IMR-90 (cell line): ENCODE measurements around the gene CDKAL1. TPM values are rescaled to one million over a fixed set of nuclear protein-coding genes. Genes with fewer than 3 reads are reported as not detected.

ENCODE experiments used
- ATAC-seq: fragments of 200-7000 bp; cut with Tn5 transposase; 2 replicates; pipeline ENCODE4 v1.9.1; 2020; ENCODE audit warnings: low read depth, mild to moderate bottlenecking, moderate library complexity
- BruUV-seq: library from RNA; stranded (reverse); fragments of 400-500 nt; replicated peaks from 2 replicates; lab custom pipeline; 2021; lab: Mats Ljungman, UMichigan
- CTCF ChIA-PET: fragments of 300-600 bp; formaldehyde crosslinking; extraction: SDS; loops from one replicate; lab custom pipeline; 2021; ENCODE audit warnings: antibody characterized with exemption; lab: Yijun Ruan, JAX
- POLR2A ChIA-PET: fragments of 300-600 bp; sonication (Branson Sonifier 250); formaldehyde crosslinking; loops from one replicate; lab custom pipeline; 2022; ENCODE audit warnings: antibody characterized with exemption; ENCODE audit not compliant: unreplicated experiment; lab: Charles Lee
- DNase-seq: peaks from one replicate; pipeline ENCODE4 v3.0.0; 2013
- H2AFZ ChIP-seq: replicated peaks from 2 replicates; pipeline ENCODE3; 2013; ENCODE audit warnings: low read length, mild to moderate bottlenecking; ENCODE audit not compliant: poor library complexity
- H2AK5ac ChIP-seq: 2 replicates; pipeline ENCODE4 v1.6.1; 2013; ENCODE audit warnings: low read depth, low read length, inconsistent platforms
- H2AK9ac ChIP-seq: replicated peaks from 2 replicates; pipeline ENCODE3; 2013; ENCODE audit warnings: mild to moderate bottlenecking, low read depth, low read length, moderate library complexity; ENCODE audit not compliant: poor library complexity
- H2BK120ac ChIP-seq: 2 replicates; pipeline ENCODE4 v1.6.1; 2013; ENCODE audit warnings: low read depth, low read length, inconsistent platforms
- H2BK15ac ChIP-seq: 3 replicates; pipeline ENCODE4 v1.6.1; 2013; ENCODE audit warnings: low read depth, low read length, inconsistent platforms
- H2BK20ac ChIP-seq: 2 replicates; pipeline ENCODE4 v1.6.1; 2013; ENCODE audit warnings: low read depth, mild to moderate bottlenecking, inconsistent platforms, low read length, moderate library complexity
- H2BK5ac ChIP-seq: 2 replicates; pipeline ENCODE4 v1.6.1; 2013; ENCODE audit warnings: mild to moderate bottlenecking, low read depth, low read length, inconsistent platforms; ENCODE audit not compliant: poor library complexity, severe bottlenecking
- H3K14ac ChIP-seq: replicated peaks from 2 replicates; pipeline ENCODE4 v1.6.1; 2013; ENCODE audit warnings: low read depth, low read length, inconsistent platforms
- H3K18ac ChIP-seq: 2 replicates; pipeline ENCODE4 v1.6.1; 2013; ENCODE audit warnings: low read depth, low read length, control low read depth
- H3K23ac ChIP-seq: 2 replicates; pipeline ENCODE4 v1.6.1; 2013; ENCODE audit warnings: low read depth, low read length, inconsistent platforms
- H3K27ac ChIP-seq: 2 replicates; pipeline ENCODE4 v1.5.1; 2013; ENCODE audit warnings: mild to moderate bottlenecking, control low read depth, low read length; ENCODE audit not compliant: insufficient read depth
- H3K27me3 ChIP-seq: 2 replicates; pipeline ENCODE4 v1.6.1; 2013; ENCODE audit warnings: low read length; ENCODE audit not compliant: control insufficient read depth, insufficient read depth
- H3K36me3 ChIP-seq: 2 replicates; pipeline ENCODE4 v1.6.1; 2013; ENCODE audit warnings: low read length, mixed read lengths; ENCODE audit not compliant: control insufficient read depth, insufficient read depth
- H3K4ac ChIP-seq: 2 replicates; pipeline ENCODE4 v1.6.1; 2013; ENCODE audit warnings: low read depth, low read length, inconsistent platforms
- H3K4me1 ChIP-seq: 2 replicates; pipeline ENCODE4 v1.6.1; 2013; ENCODE audit warnings: low read length, mixed read lengths; ENCODE audit not compliant: control insufficient read depth, insufficient read depth
- H3K4me2 ChIP-seq: 2 replicates; pipeline ENCODE4 v1.6.1; 2013; ENCODE audit warnings: low read depth, mild to moderate bottlenecking, control low read depth, low read length, moderate library complexity
- H3K4me3 ChIP-seq: 2 replicates; pipeline ENCODE4 v1.5.1; 2013; ENCODE audit warnings: low read depth, mild to moderate bottlenecking, control low read depth, low read length, moderate library complexity; ENCODE audit not compliant: insufficient read depth
- H3K56ac ChIP-seq: 2 replicates; pipeline ENCODE4 v1.6.1; 2013; ENCODE audit warnings: low read length, inconsistent platforms; ENCODE audit not compliant: insufficient read depth; ENCODE audit errors: extremely low read depth
- H3K79me1 ChIP-seq, 2 experiments: 2 replicates each; pipeline ENCODE4 v1.6.1; 2013; ENCODE audit warnings: low read length in 2 of 2, inconsistent platforms in 1 of 2, low read depth in 1 of 2
- H3K9ac ChIP-seq: 2 replicates; pipeline ENCODE4 v1.6.1; 2013; ENCODE audit warnings: low read depth, low read length, control low read depth
- H3K9me1 ChIP-seq: 2 replicates; pipeline ENCODE4 v1.6.1; 2013; ENCODE audit warnings: low read length, inconsistent platforms; ENCODE audit not compliant: insufficient read depth
- H3K9me3 ChIP-seq: 2 replicates; pipeline ENCODE4 v1.6.1; 2013; ENCODE audit warnings: low read length; ENCODE audit not compliant: control insufficient read depth, insufficient read depth
- H4K20me1 ChIP-seq: 2 replicates; pipeline ENCODE4 v1.6.1; 2013; ENCODE audit warnings: low read length, inconsistent platforms; ENCODE audit not compliant: insufficient read depth
- H4K5ac ChIP-seq: 2 replicates; pipeline ENCODE4 v1.6.1; 2013; ENCODE audit warnings: mild to moderate bottlenecking, low read depth, low read length, control low read depth
- H4K8ac ChIP-seq, 2 experiments: 2 replicates each; pipeline ENCODE4 v1.6.1; 2013; ENCODE audit warnings: low read depth in 2 of 2, low read length in 2 of 2, control low read depth in 1 of 2, inconsistent platforms in 1 of 2
- H4K91ac ChIP-seq: 2 replicates; pipeline ENCODE4 v1.6.1; 2013; ENCODE audit warnings: low read depth, low read length, inconsistent platforms; ENCODE audit not compliant: insufficient read depth
- BHLHE40 ChIP-seq: fragments of 150-350 bp; IDR thresholded peaks from 2 replicates; pipeline ENCODE4 v1.6.1; 2016; ENCODE audit warnings: mild to moderate bottlenecking, low read depth, low read length
- CTCF ChIP-seq: conservative IDR thresholded peaks from 2 replicates; pipeline ENCODE4 v1.5.1; 2012; ENCODE audit warnings: mild to moderate bottlenecking, low read depth, low read length, improper control_type of control experiment
- FOS ChIP-seq: fragments of 150-350 bp; IDR thresholded peaks from 2 replicates; pipeline ENCODE4 v1.6.1; 2016; ENCODE audit warnings: low read depth, low read length
- POLR2A ChIP-seq: IDR thresholded peaks from 2 replicates; pipeline ENCODE4 v1.6.1; 2012; ENCODE audit warnings: mild to moderate bottlenecking, low read depth, low read length
- RAD21 ChIP-seq: IDR thresholded peaks from 2 replicates; pipeline ENCODE4 v1.6.1; 2012; ENCODE audit warnings: low read length, improper control_type of control experiment
- RFX5 ChIP-seq: IDR thresholded peaks from 2 replicates; pipeline ENCODE4 v1.8.0; 2012; ENCODE audit warnings: low read depth, mild to moderate bottlenecking, low read length, moderate library complexity
- SMC3 ChIP-seq: fragments of 150-350 bp; IDR thresholded peaks from 2 replicates; pipeline ENCODE4 v1.6.1; 2016; ENCODE audit warnings: low read depth, mild to moderate bottlenecking, antibody characterized with exemption, low read length, moderate library complexity
- USF2 ChIP-seq: fragments of 150-350 bp; IDR thresholded peaks from 2 replicates; pipeline ENCODE4 v1.6.1; 2017; ENCODE audit warnings: mild to moderate bottlenecking, antibody characterized with exemption, low read length, low read depth
- WGBS, 2 experiments: methylation state at CpG; one replicate each; pipeline versions ENCODE4 v1.1.5 to v1.1.7; 2013; ENCODE audit warnings: missing lambda C conversion rate in 2 of 2; ENCODE audit not compliant: insufficient read length in 1 of 2; ENCODE audit errors: extremely low coverage in 2 of 2; 5-methylcytosine and 5-hydroxymethylcytosine counted together
- dilution Hi-C: fragments of 300-500 bp; cut with HindIII; formaldehyde crosslinking; loops from one replicate; pipeline ENCODE4 v1.14.3; 2018; ENCODE audit warnings: low sequenced_read_pairs; ENCODE audit not compliant: unreplicated experiment
- in situ Hi-C: fragments of 300-500 bp; cut with MboI; formaldehyde crosslinking; loops from 3 replicates; pipeline ENCODE4 v1.14.3; 2019; ENCODE audit warnings: low sequenced_read_pairs, inconsistent platforms, mixed read lengths
- intact Hi-C: fragments of 100-400 bp; cut with micrococcal nuclease; formaldehyde crosslinking; loops from 2 replicates; pipeline ENCODE4 v1.10.0; 2022
- polyA plus RNA-seq, 3 experiments: library from polyadenylated mRNA; depleted of rRNA; stranded (reverse); fragments of >200 nt; gene quantifications; 2 replicates each; pipeline ENCODE4 v1.2.3, GENCODE V29; 2012; ENCODE audit warnings: low replicate concordance in 1 of 3
- total RNA-seq: library from RNA; depleted of rRNA; stranded (reverse); fragments of >200 nt; gene quantifications from 2 replicates; pipeline ENCODE4 v1.2.3, GENCODE V29; 2012

The CDKAL1 gene
- total and polyA plus RNA-seq, 2 of the 4 experiments (the other 2 are of a cell fraction), result 3.7 to 13.1 TPM

GRCh38 chr6:20826378-20826777 is 292.1 kb downstream of the CDKAL1 start:
- Histone ChIP-seq H3K4me3 (no peak overlapping the region), H3K4me2 (no peak overlapping the region), H3K9me1 (no peaks in the 10 kb centered on the region), H3K79me1 (peaks cover 0 to 3% of the 10 kb centered on the region in 2 experiments; a peak in 1 of 4 replicates), H2BK5ac (no peak overlapping the region), H2AFZ (no peak overlapping the region), H3K9me3 (no peaks in the 10 kb centered on the region), H3K9ac (no peak overlapping the region), H4K20me1 (no peaks in the 10 kb centered on the region), H3K18ac (no peak overlapping the region), H3K27me3 (no peaks in the 10 kb centered on the region), H3K4me1 (peaks cover 4% of the 10 kb centered on the region), H3K23ac (no peak overlapping the region), H3K27ac (no peak overlapping the region), H4K5ac (no peak overlapping the region), H2BK20ac (no peak overlapping the region), H2BK120ac (no peak overlapping the region), H3K4ac (no peak overlapping the region), H3K56ac (no peak overlapping the region), H3K36me3 (no peaks in the 10 kb centered on the region), H2AK5ac (no peak overlapping the region), H2AK9ac (no peak overlapping the region), H4K91ac (no peak overlapping the region), H4K8ac (no peak overlapping the region), H2BK15ac (no peak overlapping the region), H3K14ac (no peak overlapping the region)
- peak; percentile 82 for ATAC-seq
- DNase-seq, result peak; percentile 78
- no TSS peak for BruUV-seq
- CTCF ChIA-PET, result interaction anchor here (0.6 kb wide), 1 partner anchor 105 kb away, joined by 5 read pairs; no protein-coding TSS in a partner anchor
- WGBS, 2 experiments, result no CpG with 5 or more reads among the region's 6 CpGs
- TF ChIP-seq CTCF, result no peak
- peak; percentile 49; the same call in 1 of the 2 replicates for TF ChIP-seq USF2
- peak; percentile 45; the same call in 1 of the 2 replicates for TF ChIP-seq FOS
- TF ChIP-seq POLR2A, result no peak
- no peak for TF ChIP-seq RAD21
- peak; percentile 87 for TF ChIP-seq BHLHE40
- TF ChIP-seq RFX5, result no peak
- no peak for TF ChIP-seq SMC3
- POLR2A ChIA-PET, result no interaction called here
- dilution Hi-C loops (no loop called here), intact Hi-C loops (no loop called here), in situ Hi-C loops (no loop called here)
